Stimulated activated CD4-positive, alpha-beta T cell treated with anti-CD3 and anti-CD28 coated beads, Interleukin-1b, Interleukin-23, amount 100 ng/mL, for 48 hours (primary cell): ENCODE measurements around the gene SPRY1.

Experiments
- DNase-seq: peaks from one replicate; pipeline ENCODE4 v3.0.0-alpha.2; 2020

Gene SPRY1

GRCh38 chr4:123396307-123397143 is at the start of gene SPRY1:
Gene SPRY1, plus strand, starts transcription at chr4:123396795. Its CDS starts 4,797 bp downstream, at chr4:123401592.
- DNase-seq = peak; percentile 85

- no peak for DNase-seq
These were observed 49.6 kb upstream of the SPRY1 start for GRCh38 chr4:123346951-123347350.

GRCh38 chr4:123348946-123349345 is 47.6 kb upstream of the SPRY1 start:
- no peak for DNase-seq

GRCh38 chr4:123349421-123350190 is 47.0 kb upstream of the SPRY1 start:
- no peak for DNase-seq

GRCh38 chr4:123350191-123350544 is 46.4 kb upstream of the SPRY1 start:
- no peak for DNase-seq

GRCh38 chr4:123350726-123351125 is 45.9 kb upstream of the SPRY1 start:
- DNase-seq = no peak

GRCh38 chr4:123351713-123352112 is 44.9 kb upstream of the SPRY1 start:
- no peak for DNase-seq

GRCh38 chr4:123352240-123352945 is 44.2 kb upstream of the SPRY1 start:
- DNase-seq = no peak

- DNase-seq = no peak
These were observed 43.6 kb upstream of the SPRY1 start for GRCh38 chr4:123352966-123353365.

- DNase-seq = no peak
These were observed 42.9 kb upstream of the SPRY1 start for GRCh38 chr4:123353656-123354055.

- no peak for DNase-seq
These were observed 41.9 kb upstream of the SPRY1 start for GRCh38 chr4:123354701-123355100.

GRCh38 chr4:123356921-123357320 is 39.7 kb upstream of the SPRY1 start:
- DNase-seq = no peak

GRCh38 chr4:123359449-123360315 is 36.9 kb upstream of the SPRY1 start:
- DNase-seq = no peak

- DNase-seq = no peak
These were observed 35.3 kb upstream of the SPRY1 start for GRCh38 chr4:123361195-123361861.

GRCh38 chr4:123362103-123362502 is 34.5 kb upstream of the SPRY1 start:
- no peak for DNase-seq

- DNase-seq = no peak
These were observed 32.9 kb upstream of the SPRY1 start for GRCh38 chr4:123363729-123364128.

GRCh38 chr4:123364906-123365305 is 31.7 kb upstream of the SPRY1 start:
- DNase-seq = no peak

- no peak for DNase-seq
These were observed 31.2 kb upstream of the SPRY1 start for GRCh38 chr4:123365412-123365811.

- DNase-seq = no peak
These were observed 30.3 kb upstream of the SPRY1 start for GRCh38 chr4:123366144-123366748.

- no peak for DNase-seq
These were observed 17.8 kb upstream of the SPRY1 start for GRCh38 chr4:123378794-123379193.

GRCh38 chr4:123379392-123379791 is 17.2 kb upstream of the SPRY1 start:
- DNase-seq = no peak
